ENCODE results near the gene ERN1. TPM values are rescaled to one million over a fixed set of nuclear protein-coding genes. Genes with fewer than 3 reads are reported as not detected.
"Not testable (repeated sequence)": the region's sequence is repeated elsewhere in the genome, so short reads cannot be mapped to it uniquely, and the experiment has no call there.

The ERN1 gene
- polyA plus RNA-seq, 1 donor (not counting 4 experiments of a cell fraction or from before 2014, with no cell fraction given): 7.1 TPM

GRCh38 chr17:64171041-64171440 is 41.1 kb upstream of the ERN1 start:
- Histone ChIP-seq H3K9me1 (ENCODE audit: control insufficient read depth, extremely low read depth, insufficient read depth, low read length) (no peaks in the 10 kb centered on the region), H4K20me1 (ENCODE audit: control insufficient read depth, extremely low read depth, insufficient read depth, low read length) (no peaks in the 10 kb centered on the region), H3K79me2 (ENCODE audit: control insufficient read depth, insufficient read depth, low read length) (no peaks in the 10 kb centered on the region), H3K27me3 (ENCODE audit: control insufficient read depth, extremely low read depth, insufficient read depth, low read length) (no peaks in the 10 kb centered on the region), H2AFZ (ENCODE audit: control insufficient read depth, low read length) (no peak overlapping the region), H3K4me3 (ENCODE audit: control insufficient read depth in 2 of 3, extremely low read depth in 1 of 3, insufficient read depth in 2 of 3, low read depth in 1 of 3, low read length in 3 of 3) (no peak overlapping the region), H3K4me1 (ENCODE audit: control insufficient read depth, extremely low read depth, insufficient read depth, low read length) (peaks cover 10% of the 10 kb centered on the region), H3K36me3 (ENCODE audit: control insufficient read depth in 2 of 2, extremely low read depth in 1 of 2, insufficient read depth in 2 of 2, low read length in 2 of 2) (peaks cover 26 to 32% of the 10 kb centered on the region in 2 experiments), H3K27ac (ENCODE audit: control insufficient read depth, insufficient read depth, low read length) (peak overlapping the region; percentile 54), H3K4me2 (ENCODE audit: control insufficient read depth, extremely low read depth, insufficient read depth, low read depth, low read length) (peak overlapping the region; percentile 54), H3K9ac (ENCODE audit: control insufficient read depth, extremely low read depth, insufficient read depth, low read length) (no peak overlapping the region), H3K9me3 (ENCODE audit: control insufficient read depth, low read depth, low read length) (no peaks in the 10 kb centered on the region)
- DNase-seq (ENCODE audit: low read depth, low spot score) (peak; percentile 42), FAIRE-seq (peak; percentile 53)
- TF ChIP-seq CTCF (optimal IDR thresholded peaks at IDR 0.05 in 1 of 3, IDR thresholded peaks at IDR 0.05 in 1 of 3, conservative IDR thresholded peaks at IDR 0.05 in 1 of 3; ENCODE audit: extremely low read depth in 1 of 3, insufficient read depth in 2 of 3, low read length in 3 of 3): no peak
- TF ChIP-seq EZH2 (IDR thresholded peaks at IDR 0.05; ENCODE audit: low read length): no peak
- dilution Hi-C loops (cut with MboI; ENCODE audit: extremely low pct_ligation_motif_present, low sequenced_read_pairs): no loop called here

- H3K27ac ChIP-seq (ENCODE audit: control insufficient read depth, insufficient read depth, low read length): no peak overlapping the region
- no peak overlapping the region for H3K4me2 ChIP-seq (ENCODE audit: control insufficient read depth, extremely low read depth, insufficient read depth, low read depth, low read length)
- FAIRE-seq (no peak), DNase-seq (ENCODE audit: low read depth, low spot score) (no peak)
- H3K79me2 ChIP-seq (ENCODE audit: control insufficient read depth, insufficient read depth, low read length): no peaks in the 10 kb centered on the region
- H3K27me3 ChIP-seq (ENCODE audit: control insufficient read depth, extremely low read depth, insufficient read depth, low read length): no peaks in the 10 kb centered on the region
- dilution Hi-C loops (cut with MboI; ENCODE audit: extremely low pct_ligation_motif_present, low sequenced_read_pairs): no loop called here
- TF ChIP-seq CTCF (optimal IDR thresholded peaks at IDR 0.05 in 1 of 3, IDR thresholded peaks at IDR 0.05 in 1 of 3, conservative IDR thresholded peaks at IDR 0.05 in 1 of 3; ENCODE audit: extremely low read depth in 1 of 3, insufficient read depth in 2 of 3, low read length in 3 of 3) (no peak), EZH2 (IDR thresholded peaks at IDR 0.05; ENCODE audit: low read length) (no peak)
- no peak overlapping the region for H2AFZ ChIP-seq (ENCODE audit: control insufficient read depth, low read length)
- no peaks in the 10 kb centered on the region for H3K9me1 ChIP-seq (ENCODE audit: control insufficient read depth, extremely low read depth, insufficient read depth, low read length)
- H3K9me3 ChIP-seq (ENCODE audit: control insufficient read depth, low read depth, low read length): no peaks in the 10 kb centered on the region
- no peak overlapping the region for H3K4me3 ChIP-seq (ENCODE audit: control insufficient read depth in 2 of 3, extremely low read depth in 1 of 3, insufficient read depth in 2 of 3, low read depth in 1 of 3, low read length in 3 of 3)
- peaks cover 10% of the 10 kb centered on the region for H3K4me1 ChIP-seq (ENCODE audit: control insufficient read depth, extremely low read depth, insufficient read depth, low read length)
- H4K20me1 ChIP-seq (ENCODE audit: control insufficient read depth, extremely low read depth, insufficient read depth, low read length): no peaks in the 10 kb centered on the region
- H3K36me3 ChIP-seq (ENCODE audit: control insufficient read depth in 2 of 2, extremely low read depth in 1 of 2, insufficient read depth in 2 of 2, low read length in 2 of 2): peaks cover 20 to 30% of the 10 kb centered on the region in 2 experiments
- H3K9ac ChIP-seq (ENCODE audit: control insufficient read depth, extremely low read depth, insufficient read depth, low read length): no peak overlapping the region
These were observed 40.3 kb upstream of the ERN1 start for GRCh38 chr17:64170286-64170685.

- H3K4me3 ChIP-seq (ENCODE audit: control insufficient read depth in 2 of 3, extremely low read depth in 1 of 3, insufficient read depth in 2 of 3, low read depth in 1 of 3, low read length in 3 of 3); H3K79me2 ChIP-seq (ENCODE audit: control insufficient read depth, insufficient read depth, low read length); H2AFZ ChIP-seq (ENCODE audit: control insufficient read depth, low read length); H3K9ac ChIP-seq (ENCODE audit: control insufficient read depth, extremely low read depth, insufficient read depth, low read length); FAIRE-seq; DNase-seq (ENCODE audit: low read depth, low spot score); H3K4me2 ChIP-seq (ENCODE audit: control insufficient read depth, extremely low read depth, insufficient read depth, low read depth, low read length); H3K27ac ChIP-seq (ENCODE audit: control insufficient read depth, insufficient read depth, low read length); H3K27me3 ChIP-seq (ENCODE audit: control insufficient read depth, extremely low read depth, insufficient read depth, low read length); H4K20me1 ChIP-seq (ENCODE audit: control insufficient read depth, extremely low read depth, insufficient read depth, low read length); H3K9me3 ChIP-seq (ENCODE audit: control insufficient read depth, low read depth, low read length); H3K9me1 ChIP-seq (ENCODE audit: control insufficient read depth, extremely low read depth, insufficient read depth, low read length); dilution Hi-C loops (cut with MboI; ENCODE audit: extremely low pct_ligation_motif_present, low sequenced_read_pairs): not testable (repeated sequence)
- Histone ChIP-seq H3K36me3 (ENCODE audit: control insufficient read depth in 2 of 2, extremely low read depth in 1 of 2, insufficient read depth in 2 of 2, low read length in 2 of 2) (peaks cover 21 to 23% of the 10 kb centered on the region in 2 experiments), H3K4me1 (ENCODE audit: control insufficient read depth, extremely low read depth, insufficient read depth, low read length) (peaks cover 10% of the 10 kb centered on the region)
These were observed 37.7 kb upstream of the ERN1 start for GRCh38 chr17:64167666-64168065.
